Endothelial cell of umbilical vein (primary cell): ENCODE data around the gene ZYX.

ENCODE experiments used
- CTCF ChIP-seq, 2 donors: IDR thresholded peaks; 1 replicate in 1 of 2; 2 replicates in 1 of 2; pipeline ENCODE4 v1.5.1; 2011; ENCODE audit warnings: low read length in 2 of 2, mild to moderate bottlenecking in 2 of 2, moderate library complexity in 2 of 2, control low read depth in 1 of 2, inconsistent platforms in 1 of 2, low read depth in 1 of 2; ENCODE audit not compliant: insufficient read depth in 1 of 2; ENCODE audit errors: extremely low read depth in 1 of 2
- EZH2 ChIP-seq: IDR thresholded peaks from 2 replicates; pipeline ENCODE4 v1.6.1; 2012; ENCODE audit warnings: borderline replicate concordance, low read depth, mild to moderate bottlenecking, moderate library complexity, low read length, inconsistent platforms; ENCODE audit not compliant: severe bottlenecking
- FOS ChIP-seq: IDR thresholded peaks from 2 replicates; pipeline ENCODE4 v1.6.1; 2011; ENCODE audit warnings: mild to moderate bottlenecking, low read length, moderate library complexity, borderline replicate concordance; ENCODE audit not compliant: insufficient read depth
- GATA2 ChIP-seq: IDR thresholded peaks from 2 replicates; pipeline ENCODE4 v1.7.0; 2011; ENCODE audit warnings: low read depth, mild to moderate bottlenecking, moderate library complexity, mixed read lengths, low read length; ENCODE audit not compliant: insufficient read length, insufficient read depth
- JUN ChIP-seq: IDR thresholded peaks from 2 replicates; pipeline ENCODE4 v1.6.1; 2011; ENCODE audit warnings: borderline replicate concordance, low read depth; ENCODE audit not compliant: insufficient read length, insufficient read depth
- MAX ChIP-seq: IDR thresholded peaks from 2 replicates; pipeline ENCODE4 v1.6.1; 2011; ENCODE audit not compliant: insufficient read depth, insufficient read length
- POLR2AphosphoS5 ChIP-seq: IDR thresholded peaks from 2 replicates; pipeline ENCODE4 v1.6.1; 2012; ENCODE audit warnings: low read depth, mild to moderate bottlenecking, control low read depth, low read length, moderate library complexity; ENCODE audit not compliant: insufficient read depth

GRCh38 chr7:143341842-143342241, 39.3 kb upstream of the ZYX start:
- TF ChIP-seq FOS (no peak), JUN (no peak), CTCF (IDR thresholded peaks at IDR 0.05; ENCODE audit: extremely low read depth in 1 of 2, insufficient read depth in 1 of 2, low read depth in 1 of 2, low read length in 2 of 2) (no peak), GATA2 (no peak), EZH2 (no peak), POLR2AphosphoS5 (no peak), MAX (no peak)
